ENCODE data around the gene UGT1A10. TPM values are rescaled to one million over a fixed set of nuclear protein-coding genes. Genes with fewer than 3 reads are reported as not detected.

The UGT1A10 gene
- polyA plus RNA-seq, 1 donor from 2014 or later, result not detected

GRCh38 chr2:233718552-233718951 lies 82.3 kb downstream of the UGT1A10 start, which contains the start of gene UGT1A4:
Gene UGT1A4 (plus strand): TSS chr2:233718736. CDS start chr2:233718821, 85 bp downstream.
- no peak within 1 kb of the TSS for H3K9ac ChIP-seq (ENCODE audit: low read length)
- H3K27ac ChIP-seq (ENCODE audit: low read length), result no peak within 1 kb of the TSS
- H3K27me3 ChIP-seq (ENCODE audit: insufficient read depth, low read depth, low read length), result no peaks in the 10 kb centered on the region
- H3K36me3 ChIP-seq (ENCODE audit: insufficient read depth, low read length), result no peaks in the 10 kb centered on the region
- no peak within 1 kb of the TSS for H2AFZ ChIP-seq (ENCODE audit: low read depth, low read length)
- H3F3A ChIP-seq (ENCODE audit: insufficient read depth, low read length, poor library complexity, severe bottlenecking), result no peaks in the 10 kb centered on the region
- H3K79me2 ChIP-seq (replicated peaks; ENCODE audit: insufficient read depth, low read length), result no peaks in the 10 kb centered on the region
- no peak within 1 kb of the TSS for H3K4me3 ChIP-seq (ENCODE audit: low read length)
- H3K9me3 ChIP-seq (ENCODE audit: low read length), result no peaks in the 10 kb centered on the region
- TF ChIP-seq CTCF (IDR thresholded peaks at IDR 0.05; ENCODE audit: poor library complexity, severe bottlenecking) (no peak), TAF1 (IDR thresholded peaks at IDR 0.05; ENCODE audit: low read depth) (no peak), REST (IDR thresholded peaks at IDR 0.05; ENCODE audit: borderline replicate concordance) (no peak), EP300 (conservative IDR thresholded peaks at IDR 0.05; ENCODE audit: poor library complexity, severe bottlenecking) (no peak), POLR2AphosphoS5 (IDR thresholded peaks at IDR 0.05) (no peak), MXI1 (conservative IDR thresholded peaks at IDR 0.05; ENCODE audit: poor library complexity, severe bottlenecking) (no peak), RAD21 (conservative IDR thresholded peaks at IDR 0.05) (no peak), SMC3 (conservative IDR thresholded peaks at IDR 0.05; ENCODE audit: poor library complexity) (no peak), EZH2 (IDR thresholded peaks at IDR 0.05; ENCODE audit: borderline replicate concordance, insufficient read depth, low read length, poor library complexity, severe bottlenecking) (no peak)
- H3K4me2 ChIP-seq (ENCODE audit: low read length), result no peak within 1 kb of the TSS
- H4K20me1 ChIP-seq (ENCODE audit: insufficient read depth), result no peaks in the 10 kb centered on the region
- H3K9me2 ChIP-seq (ENCODE audit: insufficient read depth, low read length), result no peaks in the 10 kb centered on the region

GRCh38 chr2:233728723-233729301 lies 92.6 kb downstream of the UGT1A10 start, which contains the start of gene UGT1A3:
Gene UGT1A3 (plus strand): TSS chr2:233729042. CDS start chr2:233729127, 85 bp downstream.
- no peak within 1 kb of the TSS for H3K4me3 ChIP-seq (ENCODE audit: low read length)
- no peak within 1 kb of the TSS for H3K9ac ChIP-seq (ENCODE audit: low read length)
- no peak within 1 kb of the TSS for H2AFZ ChIP-seq (ENCODE audit: low read depth, low read length)
- H3K36me3 ChIP-seq (ENCODE audit: insufficient read depth, low read length), result no peaks in the 10 kb centered on the region
- no peaks in the 10 kb centered on the region for H4K20me1 ChIP-seq (ENCODE audit: insufficient read depth)
- H3K9me2 ChIP-seq (ENCODE audit: insufficient read depth, low read length), result no peaks in the 10 kb centered on the region
- H3K27me3 ChIP-seq (ENCODE audit: insufficient read depth, low read depth, low read length), result no peaks in the 10 kb centered on the region
- TF ChIP-seq EZH2 (IDR thresholded peaks at IDR 0.05; ENCODE audit: borderline replicate concordance, insufficient read depth, low read length, poor library complexity, severe bottlenecking), result no peak
- no peak for TF ChIP-seq REST (IDR thresholded peaks at IDR 0.05; ENCODE audit: borderline replicate concordance)
- no peak for TF ChIP-seq POLR2AphosphoS5 (IDR thresholded peaks at IDR 0.05)
- TF ChIP-seq SMC3 (conservative IDR thresholded peaks at IDR 0.05; ENCODE audit: poor library complexity), result no peak
- no peak for TF ChIP-seq CTCF (IDR thresholded peaks at IDR 0.05; ENCODE audit: poor library complexity, severe bottlenecking)
- TF ChIP-seq RAD21 (conservative IDR thresholded peaks at IDR 0.05), result no peak
- TF ChIP-seq MXI1 (conservative IDR thresholded peaks at IDR 0.05; ENCODE audit: poor library complexity, severe bottlenecking), result no peak
- TF ChIP-seq TAF1 (IDR thresholded peaks at IDR 0.05; ENCODE audit: low read depth), result no peak
- TF ChIP-seq EP300 (conservative IDR thresholded peaks at IDR 0.05; ENCODE audit: poor library complexity, severe bottlenecking), result no peak
- no peak within 1 kb of the TSS for H3K27ac ChIP-seq (ENCODE audit: low read length)
- no peaks in the 10 kb centered on the region for H3K79me2 ChIP-seq (replicated peaks; ENCODE audit: insufficient read depth, low read length)
- H3K4me2 ChIP-seq (ENCODE audit: low read length), result no peak within 1 kb of the TSS
- no peaks in the 10 kb centered on the region for H3K9me3 ChIP-seq (ENCODE audit: low read length)
- no peaks in the 10 kb centered on the region for H3F3A ChIP-seq (ENCODE audit: insufficient read depth, low read length, poor library complexity, severe bottlenecking)

Measured in neural cell (in vitro differentiated cells).